G401.6 (cell line): ENCODE data around the gene APPBP2.
"Not testable (repeated sequence)": the region's sequence is repeated elsewhere in the genome, so short reads cannot be mapped to it uniquely, and the experiment has no call there.

Source experiments
- FAIRE-seq: peaks from 2 replicates; lab custom pipeline; 2012; peaks lifted over from hg19 to GRCh38; lab: Jason Lieb, UNC

Gene APPBP2

GRCh38 chr17:60534010-60534555, 8.0 kb upstream of the APPBP2 start:
- no peak for FAIRE-seq

DNA sequence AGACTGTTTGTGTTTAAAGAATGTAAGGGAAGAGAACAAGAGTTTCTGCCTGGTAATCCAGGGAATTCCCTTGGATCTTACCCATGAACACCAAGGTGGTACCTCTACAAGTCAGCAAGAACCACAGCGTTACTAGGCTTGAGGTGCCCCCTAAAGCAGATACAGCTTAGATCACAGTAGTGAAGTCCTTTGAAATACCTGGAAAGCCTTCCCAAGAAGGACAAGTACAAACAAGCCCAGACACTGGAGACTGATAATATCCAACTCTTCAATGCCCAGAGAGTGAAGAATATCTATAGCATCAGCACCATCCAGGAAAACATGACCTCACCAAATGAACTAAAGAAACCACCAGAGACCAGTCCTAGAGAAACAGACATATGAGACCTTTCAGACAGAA, 3.8 kb upstream of the APPBP2 start:
- no peak for FAIRE-seq

DNA sequence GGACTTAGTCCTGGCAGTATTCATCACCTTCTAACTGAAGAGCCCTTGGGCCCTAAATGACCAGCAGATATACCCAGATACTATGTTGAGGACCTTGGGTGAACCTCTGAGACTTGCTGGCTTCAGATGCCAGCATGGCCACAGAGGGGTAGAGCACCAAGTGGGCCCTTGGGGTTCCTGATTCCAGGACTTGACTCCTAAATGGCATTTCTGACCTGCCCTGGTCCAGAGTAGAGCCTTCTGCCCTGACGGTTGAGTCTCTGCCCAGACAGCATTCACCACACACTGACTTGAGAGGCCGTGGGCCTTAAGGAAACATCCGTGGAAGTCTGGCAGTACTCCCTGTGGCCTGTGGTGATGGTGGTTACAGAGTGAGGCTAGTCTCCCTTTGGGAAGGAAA, 2.8 kb upstream of the APPBP2 start:
- no peak for FAIRE-seq

- FAIRE-seq: no peak
These were observed 1.7 kb upstream of the APPBP2 start for GRCh38 chr17:60527701-60528100.

- no peak for FAIRE-seq
These were observed 684 bp upstream of the APPBP2 start for GRCh38 chr17:60526726-60527125.

DNA sequence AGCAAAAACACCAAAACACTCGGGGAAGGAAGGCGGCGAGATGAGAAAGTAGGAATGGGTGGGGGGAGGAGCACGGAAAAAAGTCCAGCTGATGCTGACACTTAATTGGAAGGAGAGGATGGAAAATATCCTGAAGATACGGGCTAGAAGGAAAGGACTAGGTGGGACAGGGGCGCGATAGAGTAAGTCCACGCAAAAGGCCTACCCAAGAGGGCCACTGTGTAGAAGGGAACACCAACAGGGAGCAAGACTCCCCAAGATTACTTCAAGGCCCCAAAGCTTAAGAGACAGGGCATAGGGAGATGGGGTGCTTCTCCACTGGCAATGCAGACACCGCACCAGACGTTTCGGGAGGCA, 736 bp downstream of the APPBP2 start:
- FAIRE-seq: no peak

- FAIRE-seq: no peak
These were observed 1.3 kb downstream of the APPBP2 start for GRCh38 chr17:60524463-60525327.

DNA sequence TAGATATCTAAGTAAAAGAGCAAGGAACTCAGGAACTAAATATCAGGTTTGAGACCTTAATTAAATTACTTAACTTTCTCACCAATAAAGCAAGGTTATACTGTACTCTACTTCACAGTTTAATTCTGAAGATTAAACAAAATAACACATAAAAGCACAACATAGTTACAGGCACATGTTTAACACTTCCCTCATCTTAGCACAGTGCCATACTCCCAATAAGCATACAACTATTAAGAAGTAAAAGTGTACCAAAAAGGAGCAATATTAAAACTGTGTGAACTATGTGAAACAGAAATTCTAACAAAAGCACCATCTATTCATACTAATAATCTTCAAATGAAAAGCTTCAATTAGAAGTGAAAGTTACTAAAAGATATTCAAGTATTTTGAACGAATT, 2.2 kb downstream of the APPBP2 start:
- FAIRE-seq: no peak

DNA sequence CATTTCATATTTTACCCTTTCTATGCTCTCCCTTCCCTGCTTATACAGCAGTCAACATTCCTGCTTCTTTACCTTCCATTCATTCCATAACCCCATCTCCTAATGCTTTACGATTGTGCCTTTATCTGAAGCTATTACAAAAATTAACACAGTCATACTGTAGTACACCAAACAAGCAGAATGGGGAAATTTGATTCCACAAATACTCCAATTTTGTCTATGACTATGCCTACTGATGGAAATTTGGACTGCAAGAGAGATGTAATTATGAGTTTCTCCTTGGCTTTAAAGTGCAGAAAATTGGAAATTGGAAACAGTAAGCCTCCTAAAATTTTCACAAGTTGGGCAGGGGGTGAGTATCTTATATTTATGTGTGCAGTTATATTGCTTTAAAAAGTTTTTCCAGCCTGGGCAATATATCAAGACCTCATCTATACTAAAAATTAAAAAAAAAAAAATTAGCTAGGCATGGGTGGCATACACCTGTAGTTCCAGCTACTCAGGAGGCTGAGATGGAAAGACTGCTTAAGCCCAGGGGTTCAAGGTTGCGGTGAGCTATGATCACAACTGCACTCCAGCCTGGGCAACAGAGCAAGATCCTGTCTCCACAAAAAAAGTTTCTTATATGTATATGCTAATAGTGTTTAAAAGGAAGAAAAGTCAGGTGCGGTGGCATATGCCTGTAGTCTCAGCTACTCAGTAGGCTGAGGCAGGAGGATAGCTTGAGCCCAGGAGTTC, 3.0 kb downstream of the APPBP2 start:
- FAIRE-seq: no peak

- no peak for FAIRE-seq
These were observed 6.2 kb downstream of the APPBP2 start for GRCh38 chr17:60519795-60520194.

DNA sequence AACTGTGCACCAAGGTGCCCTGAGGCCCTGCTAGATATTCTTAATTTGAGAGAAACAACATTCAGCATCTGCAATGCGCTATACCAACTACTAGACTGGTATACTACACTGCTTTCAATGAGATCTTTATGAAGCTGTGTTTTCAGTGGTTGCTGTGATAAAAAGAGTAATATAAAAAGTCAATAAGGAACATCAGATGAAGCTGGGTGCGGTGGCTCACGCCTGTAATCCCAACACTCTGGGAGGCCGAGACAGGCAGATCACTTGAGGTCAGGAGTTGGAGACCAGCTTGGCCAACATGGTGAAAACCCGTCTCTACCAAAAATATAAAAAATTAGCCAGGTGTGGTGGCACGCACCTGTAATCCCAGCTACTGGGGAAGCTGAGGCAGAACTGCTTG, 10.4 kb downstream of the APPBP2 start:
- not testable (repeated sequence) for FAIRE-seq

- not testable (repeated sequence) for FAIRE-seq
These were observed 10.8 kb downstream of the APPBP2 start for GRCh38 chr17:60515199-60515598.

GRCh38 chr17:60514500-60514899, 11.5 kb downstream of the APPBP2 start:
- no peak for FAIRE-seq

DNA sequence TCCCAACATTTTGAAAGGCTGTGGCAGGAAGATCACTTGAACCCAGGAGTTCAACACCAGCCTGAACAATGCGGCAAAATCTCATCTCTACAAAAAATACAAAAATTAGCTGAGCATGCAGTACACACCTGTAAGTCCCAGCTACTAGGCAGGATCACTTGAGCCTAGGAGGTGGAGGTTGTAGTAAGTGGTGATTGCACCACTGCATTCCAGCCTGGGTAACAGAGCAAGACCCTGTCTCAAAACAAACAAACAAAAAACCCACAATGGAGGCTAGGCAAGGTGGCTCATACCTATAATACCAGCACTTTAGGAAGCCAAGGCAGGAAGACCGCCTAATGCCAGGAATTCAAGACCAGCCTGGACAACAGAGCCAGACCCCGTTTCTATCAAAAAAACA, 12.0 kb downstream of the APPBP2 start:
- FAIRE-seq: no peak

- FAIRE-seq: no peak
These were observed 13.0 kb downstream of the APPBP2 start for GRCh38 chr17:60513014-60513413.

GRCh38 chr17:60510723-60511122, 15.3 kb downstream of the APPBP2 start:
- no peak for FAIRE-seq

- no peak for FAIRE-seq
These were observed 16.0 kb downstream of the APPBP2 start for GRCh38 chr17:60510031-60510430.

- FAIRE-seq: no peak
These were observed 17.6 kb downstream of the APPBP2 start for GRCh38 chr17:60508384-60508980.

DNA sequence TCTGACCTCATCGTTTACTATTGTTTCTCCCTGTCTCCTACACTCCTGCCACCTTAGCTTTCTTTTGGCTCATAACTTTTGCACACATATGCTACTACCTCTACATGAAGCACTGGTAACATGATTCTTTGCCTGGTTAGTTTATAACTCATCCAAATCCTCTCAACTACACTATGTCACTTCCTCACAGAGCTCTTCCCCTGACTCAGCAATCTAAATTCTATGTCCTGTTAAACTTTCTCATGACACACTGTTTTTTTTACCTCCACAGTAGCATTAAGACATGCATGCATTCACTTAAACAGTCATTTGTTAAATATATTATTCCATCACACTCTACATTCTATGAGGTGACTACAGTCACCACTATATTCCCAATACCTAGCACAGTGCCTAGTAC, 19.7 kb downstream of the APPBP2 start:
- no peak for FAIRE-seq

DNA sequence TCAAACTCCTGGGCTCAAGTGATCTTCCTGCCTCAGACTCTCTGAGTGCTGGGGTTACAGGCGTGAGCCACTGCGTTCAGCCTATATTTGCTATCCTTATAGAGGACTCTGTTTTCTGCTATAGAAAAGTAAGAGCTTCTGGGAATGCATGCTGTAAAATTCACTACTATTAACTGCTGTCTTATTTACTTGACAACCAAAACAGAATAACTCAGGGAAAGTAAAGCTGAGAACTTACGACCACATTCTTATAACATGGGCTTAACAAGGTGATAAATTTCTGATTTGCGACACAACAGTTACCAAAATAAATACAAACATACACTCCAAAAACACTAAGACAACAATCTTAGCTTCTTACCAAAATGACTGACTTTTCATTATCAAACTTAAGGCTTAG, 23.9 kb downstream of the APPBP2 start:
- no peak for FAIRE-seq

DNA sequence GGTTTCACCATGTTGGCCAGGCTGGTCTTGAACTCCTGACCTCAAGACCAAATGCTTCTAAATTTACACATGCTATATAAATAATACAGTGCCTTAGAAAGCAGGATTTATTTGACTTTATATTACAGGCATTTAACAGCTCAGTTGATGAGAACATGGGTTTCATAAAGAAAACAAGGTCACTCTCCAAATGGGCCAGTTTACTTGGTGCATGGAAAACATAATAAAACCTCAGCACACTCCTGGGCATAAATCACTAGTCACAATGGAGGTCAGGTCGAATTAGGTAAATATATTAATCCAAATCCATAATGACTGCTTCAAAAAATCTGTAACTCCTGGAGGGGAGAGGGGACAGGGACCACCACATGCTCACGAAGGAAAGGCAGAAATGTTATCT, 24.5 kb downstream of the APPBP2 start:
- no peak for FAIRE-seq

- no peak for FAIRE-seq
These were observed 30.0 kb downstream of the APPBP2 start for GRCh38 chr17:60496041-60496440.

- no peak for FAIRE-seq
These were observed 30.8 kb downstream of the APPBP2 start for GRCh38 chr17:60495260-60495659.
